Stimulated activated naive CD4-positive, alpha-beta T cell treated with Interleukin-2 at 50 U/mL for 16 hours (primary cell): ENCODE measurements around the gene LRRTM2.
A peak's percentile ranks its signal among the peaks of the same experiment; 100 is the strongest.

Experiments
- DNase-seq: peaks from one replicate; lab custom pipeline; 2025; lab: John Stamatoyannopoulos, UW

LRRTM2 gene

DNA sequence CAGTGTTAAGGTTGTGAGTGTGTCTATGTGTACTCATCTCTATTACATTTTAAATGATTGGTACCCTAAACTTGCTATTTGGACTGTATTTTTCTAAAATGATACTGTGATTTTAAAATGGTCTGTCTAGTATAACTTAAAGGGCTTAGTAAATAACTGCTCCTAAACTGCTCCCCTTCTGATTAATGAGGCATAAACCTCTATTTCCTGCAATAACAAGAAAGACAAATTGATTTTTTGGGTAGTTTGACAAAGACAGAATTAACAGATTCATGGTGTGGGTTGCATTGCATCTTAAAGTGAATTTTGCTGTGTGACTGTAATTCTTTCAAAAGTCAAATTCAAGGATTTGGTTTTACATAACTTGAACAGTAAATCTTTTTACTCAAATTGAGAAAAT lies 8.1 kb upstream of the LRRTM2 start:
- DNase-seq = no peak

- no peak for DNase-seq
Measured at GRCh38 chr5:138878437-138879235, 3.5 kb upstream of the LRRTM2 start.

DNA sequence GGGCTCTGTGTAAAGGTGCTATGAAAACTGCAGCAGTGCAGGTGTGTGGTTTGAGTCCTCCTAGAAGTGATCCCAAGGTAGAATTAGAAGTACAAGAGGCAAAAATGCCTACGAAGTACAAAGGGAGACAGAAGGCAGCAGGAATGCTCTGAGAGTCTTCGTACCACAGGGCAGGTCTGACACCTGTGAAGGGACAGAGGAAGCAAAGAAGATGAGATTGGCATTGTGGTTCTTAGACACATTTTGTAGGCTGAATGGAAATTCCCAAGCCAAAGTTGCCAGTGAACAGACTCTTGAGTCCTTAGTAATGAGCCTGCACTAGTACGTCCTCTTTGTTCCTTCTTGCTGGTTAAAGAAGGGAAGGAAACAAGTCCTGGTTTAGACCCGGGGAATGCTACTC lies 1.7 kb upstream of the LRRTM2 start:
- no peak for DNase-seq

- no peak for DNase-seq
Measured at GRCh38 chr5:138875946-138876345, 811 bp upstream of the LRRTM2 start.

GRCh38 chr5:138875552-138875875 lies 379 bp upstream of the LRRTM2 start:
- no peak for DNase-seq

DNA sequence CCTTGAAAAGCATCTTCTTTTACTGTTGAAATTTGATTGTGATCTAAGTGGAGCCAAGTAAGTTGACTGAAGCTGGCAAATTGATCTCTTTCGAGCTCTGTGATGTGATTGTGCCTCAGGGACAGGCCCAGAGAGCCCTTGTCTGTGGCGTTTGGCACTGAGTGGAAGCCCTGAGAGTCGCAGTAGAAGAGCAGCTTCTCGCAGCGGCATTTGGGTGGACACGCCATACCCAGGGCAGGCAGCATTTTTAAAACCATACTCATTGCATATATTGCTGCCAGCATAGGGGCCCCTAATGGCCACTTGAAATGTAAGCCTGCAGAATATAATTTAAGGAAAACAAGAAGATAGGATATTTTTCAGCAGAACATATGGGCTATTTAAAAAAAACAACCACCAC lies 894 bp downstream of the LRRTM2 start:
- DNase-seq = no peak

DNA sequence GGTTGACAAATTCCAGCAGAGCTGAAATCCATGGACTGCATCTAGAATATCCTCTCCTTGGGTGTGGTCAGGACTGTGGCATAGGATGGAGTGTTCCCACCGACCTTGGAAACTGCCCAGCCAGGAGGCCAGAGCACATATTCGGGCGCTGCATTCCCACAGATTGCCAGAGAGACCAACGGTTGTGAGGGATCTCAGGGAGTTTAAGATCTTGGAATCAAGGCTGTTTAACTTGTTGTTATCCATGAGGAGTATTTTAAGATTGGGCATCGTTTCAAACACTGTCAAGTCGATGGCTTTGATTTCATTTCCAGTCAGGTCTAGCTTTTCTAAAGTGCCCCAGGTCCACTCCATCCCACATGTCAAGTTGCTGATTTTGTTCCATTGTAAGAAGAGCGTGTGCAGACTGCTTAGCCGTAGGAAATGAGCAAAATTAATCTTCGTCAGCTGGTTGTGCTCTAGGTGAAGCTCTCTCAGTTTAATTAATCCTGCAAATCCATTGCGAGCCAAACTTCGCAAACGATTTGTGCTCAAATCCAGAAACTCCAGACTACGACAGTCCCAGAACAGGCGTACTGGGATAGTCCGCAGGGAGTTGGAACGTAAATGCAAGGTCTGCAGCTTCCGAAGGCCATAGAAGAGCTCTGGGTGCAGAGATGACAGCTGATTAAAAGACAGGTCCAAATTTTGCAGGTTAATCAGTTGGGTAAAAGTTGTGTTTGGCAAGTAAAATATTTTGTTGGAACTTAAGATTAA lies 1.5 kb downstream of the LRRTM2 start:
- DNase-seq = no peak

- no peak for DNase-seq
Measured at GRCh38 chr5:138872841-138873465, 2.2 kb downstream of the LRRTM2 start.

GRCh38 chr5:138870611-138871010 lies 4.5 kb downstream of the LRRTM2 start:
- DNase-seq = no peak

DNA sequence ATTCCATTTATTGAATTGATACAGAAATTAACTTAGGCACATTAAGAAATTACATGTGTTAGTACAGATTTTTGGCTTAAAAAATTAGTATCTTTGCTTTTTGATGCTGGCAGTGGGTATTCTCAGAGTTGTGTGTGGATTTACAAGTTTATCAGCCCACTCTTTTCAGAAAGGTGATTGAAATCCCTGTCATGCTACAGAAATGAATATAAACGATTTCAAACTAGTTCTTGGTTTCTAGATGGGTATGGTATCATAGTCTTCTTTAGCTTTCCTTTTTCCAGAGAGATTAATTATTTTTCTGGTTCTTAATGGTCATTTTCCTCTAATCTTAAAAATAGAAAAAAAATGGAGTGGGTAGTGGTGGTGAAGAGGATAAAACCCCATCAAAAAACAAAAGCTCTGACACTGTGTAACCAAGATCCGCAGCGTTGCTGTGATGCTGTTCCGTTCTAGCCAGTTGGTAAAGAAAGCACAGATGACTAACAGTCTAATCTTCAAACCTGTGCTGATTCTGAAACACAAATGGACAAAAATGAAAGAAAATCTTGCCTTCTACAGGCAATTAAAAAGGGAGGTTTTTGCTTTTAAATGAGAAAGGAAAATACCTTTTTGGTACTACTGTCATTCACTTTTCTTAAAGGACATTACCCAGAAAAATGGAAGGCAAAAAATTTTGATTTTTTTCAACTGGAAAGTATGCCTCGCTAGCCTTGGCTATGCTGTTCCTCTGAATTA lies 5.2 kb downstream of the LRRTM2 start:
- DNase-seq = peak; percentile 1

- DNase-seq = no peak
Measured at GRCh38 chr5:138869038-138869437, 6.1 kb downstream of the LRRTM2 start.

GRCh38 chr5:138867011-138867410 lies 8.1 kb downstream of the LRRTM2 start:
- no peak for DNase-seq

- DNase-seq = no peak
Measured at GRCh38 chr5:138853132-138853531, 22.0 kb downstream of the LRRTM2 start.

DNA sequence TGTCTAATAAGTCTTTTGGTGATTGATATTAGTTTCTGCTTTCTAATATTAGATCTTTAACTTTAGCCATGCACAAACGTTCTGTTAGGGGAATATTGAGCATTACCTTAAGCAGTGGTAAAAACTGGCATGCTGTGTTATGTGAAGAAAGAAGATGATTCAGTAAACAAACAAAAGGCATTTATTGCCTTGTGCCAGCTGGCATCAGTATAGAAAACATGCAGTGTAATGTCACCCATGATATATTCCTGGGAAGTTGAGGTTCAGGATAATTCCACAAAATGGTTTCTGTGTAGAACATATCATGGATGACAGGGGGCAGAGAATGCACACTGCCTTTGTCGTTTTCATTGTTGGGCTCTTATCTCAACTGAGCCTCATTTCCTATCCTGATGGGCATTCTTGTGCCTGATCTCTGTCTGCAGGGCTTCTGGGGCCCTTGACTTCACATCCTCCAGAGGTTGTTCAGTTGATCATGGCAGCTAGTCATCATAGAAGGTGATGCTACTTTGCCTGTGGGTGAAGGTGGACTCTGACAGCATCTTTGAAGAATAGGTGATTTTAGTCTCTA lies 24.2 kb downstream of the LRRTM2 start:
- no peak for DNase-seq

DNA sequence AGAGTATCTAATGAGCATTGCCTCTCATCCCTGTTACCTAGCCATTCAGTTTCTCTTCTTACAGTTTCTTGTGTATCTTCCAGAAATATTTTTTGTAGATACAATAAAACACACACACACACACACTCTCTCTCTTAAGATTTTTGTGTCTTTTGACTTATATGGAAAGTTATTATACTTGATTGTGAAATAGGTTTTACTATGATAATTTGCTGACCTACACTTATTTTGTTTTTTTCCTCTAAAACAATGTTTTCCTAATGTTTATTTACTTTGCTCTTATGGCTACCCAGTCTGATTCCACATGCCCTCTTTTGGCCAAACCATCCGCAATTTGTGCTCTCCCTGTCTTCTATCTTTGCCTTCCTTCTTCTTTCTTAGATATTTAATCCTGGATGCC lies 25.3 kb downstream of the LRRTM2 start:
- DNase-seq = no peak

DNA sequence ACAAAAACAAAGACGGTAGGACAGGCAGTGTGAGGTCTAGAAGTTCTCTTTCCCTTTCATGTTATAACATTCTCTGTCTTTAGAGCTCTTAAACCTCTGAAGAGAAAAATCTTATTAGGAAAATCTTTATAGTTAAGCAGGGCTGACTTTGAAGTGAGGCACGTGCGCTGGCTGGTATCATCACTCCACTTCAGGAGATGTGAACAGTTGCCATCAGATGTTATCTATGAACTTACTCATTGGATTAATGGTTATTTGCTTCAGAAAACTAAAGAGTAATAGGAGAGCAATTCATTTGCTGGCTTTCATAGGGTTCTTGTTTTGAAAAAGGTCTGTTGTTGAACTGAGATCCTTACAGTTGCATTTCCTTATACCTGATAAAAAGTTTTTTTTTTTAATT lies 25.7 kb downstream of the LRRTM2 start:
- no peak for DNase-seq

- no peak for DNase-seq
Measured at GRCh38 chr5:138844812-138845513, 30.2 kb downstream of the LRRTM2 start.

DNA sequence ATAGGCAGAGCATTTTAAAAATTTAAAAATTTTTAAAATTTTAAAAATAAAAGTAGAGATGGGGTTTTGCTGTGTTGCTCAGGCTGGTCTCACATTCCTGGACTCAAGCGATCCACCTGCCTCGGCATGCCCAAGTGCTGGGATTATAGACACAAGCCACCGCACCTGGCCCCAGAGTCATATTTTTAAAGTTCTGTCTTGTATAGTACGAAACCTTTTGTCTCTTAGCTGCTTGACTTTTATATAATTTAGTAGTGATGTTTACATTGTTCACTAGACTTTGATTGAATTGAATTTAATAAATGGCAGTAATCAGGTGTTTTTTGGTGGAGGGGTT lies 31.0 kb downstream of the LRRTM2 start:
- no peak for DNase-seq

GRCh38 chr5:138843316-138844124 lies 31.6 kb downstream of the LRRTM2 start:
- DNase-seq = no peak

- no peak for DNase-seq
Measured at GRCh38 chr5:138841531-138841930, 33.6 kb downstream of the LRRTM2 start.

- DNase-seq = no peak
Measured at GRCh38 chr5:138840103-138840502, 35.0 kb downstream of the LRRTM2 start.
